SU-DHL-6 (cell line): ENCODE data around the gene IFI27.
A peak's percentile ranks its signal among the peaks of the same experiment; 100 is the strongest.

Experiments
- H2AFZ ChIP-seq: fragments of 200-600 bp; sonication (generic); 2 replicates; pipeline ENCODE4 v1.6.1; 2014; ENCODE audit warnings: low read depth, mild to moderate bottlenecking, moderate library complexity, mixed read lengths, antibody characterized with exemption, low read length; ENCODE audit not compliant: severe bottlenecking
- H3F3A ChIP-seq: fragments of 200-600 bp; shearing (Covaris generic); 2 replicates; pipeline ENCODE4 v1.6.0; 2016; ENCODE audit warnings: antibody characterized with exemption, mild to moderate bottlenecking; ENCODE audit not compliant: insufficient read depth
- H3K27ac ChIP-seq: fragments of 200-600 bp; sonication (generic); 2 replicates; pipeline ENCODE4 v1.5.1; 2016; ENCODE audit warnings: low read depth, mild to moderate bottlenecking, low read length, moderate library complexity, mixed read lengths
- H3K27me3 ChIP-seq: fragments of 200-600 bp; sonication (generic), shearing (Covaris generic); 2 replicates; pipeline ENCODE4 v1.6.0; 2014; ENCODE audit warnings: mild to moderate bottlenecking, low read length
- H3K36me3 ChIP-seq: fragments of 200-600 bp; sonication (generic); 2 replicates; pipeline ENCODE4 v1.6.1; 2014; ENCODE audit warnings: mild to moderate bottlenecking, low read length, mixed read lengths
- H3K4me2 ChIP-seq: fragments of 300-600, 200-600 bp; shearing (Covaris generic), sonication (generic); 2 replicates; pipeline ENCODE4 v1.6.0; 2014; ENCODE audit warnings: low read length, low read depth, mild to moderate bottlenecking; ENCODE audit not compliant: poor library complexity, severe bottlenecking
- H3K4me3 ChIP-seq: fragments of 200-600 bp; sonication (generic); 2 replicates; pipeline ENCODE4 v1.5.1; 2014; ENCODE audit warnings: antibody characterized with exemption, low read length, mild to moderate bottlenecking, mixed read lengths; ENCODE audit not compliant: insufficient read depth, poor library complexity, severe bottlenecking
- H3K79me2 ChIP-seq: fragments of 200-600 bp; sonication (generic); 2 replicates; pipeline ENCODE4 v1.6.1; 2014; ENCODE audit warnings: mild to moderate bottlenecking, low read length, moderate library complexity; ENCODE audit not compliant: insufficient read depth
- H3K9ac ChIP-seq: fragments of 200-600 bp; sonication (generic); 2 replicates; pipeline ENCODE4 v1.7.0; 2014; ENCODE audit warnings: mild to moderate bottlenecking, low read length
- H3K9me2 ChIP-seq: fragments of 200-600 bp; sonication (generic); replicated peaks from 2 replicates; pipeline ENCODE4 v1.6.1; 2014; ENCODE audit warnings: low read length; ENCODE audit not compliant: insufficient read depth
- H3K9me3 ChIP-seq: fragments of 200-600 bp; sonication (generic); 2 replicates; pipeline ENCODE4 v1.6.1; 2014; ENCODE audit warnings: low read length, mixed read lengths; ENCODE audit not compliant: insufficient read depth
- H4K20me1 ChIP-seq: fragments of 200-600 bp; sonication (generic); 2 replicates; pipeline ENCODE4 v1.6.1; 2014; ENCODE audit warnings: low read depth, mild to moderate bottlenecking, antibody characterized with exemption, low read length, moderate library complexity, mixed read lengths
- CTCF ChIP-seq: fragments of 200-600 bp; sonication (generic); IDR thresholded peaks from one replicate; pipeline ENCODE4 v1.5.1; 2017; ENCODE audit warnings: antibody characterized with exemption, mild to moderate bottlenecking, low read length, moderate library complexity; ENCODE audit not compliant: insufficient read depth, poor library complexity, severe bottlenecking
- EZH2phosphoT487 ChIP-seq: fragments of 200-600 bp; sonication (generic), shearing (Covaris generic); conservative IDR thresholded peaks from 2 replicates; pipeline ENCODE4 v1.6.1; 2018; ENCODE audit warnings: mild to moderate bottlenecking, antibody characterized with exemption, low read length, moderate library complexity, mixed read lengths

The IFI27 gene

GRCh38 chr14:94129758-94130414, 19.4 kb downstream of the IFI27 start:
- Histone ChIP-seq H3K36me3 (no peaks in the 10 kb centered on the region), H3F3A (no peaks in the 10 kb centered on the region), H3K9me3 (no peaks in the 10 kb centered on the region), H3K4me2 (peak overlapping the region; percentile 99), H3K9me2 (no peaks in the 10 kb centered on the region), H4K20me1 (no peaks in the 10 kb centered on the region), H2AFZ (peak overlapping the region; percentile 99), H3K79me2 (no peaks in the 10 kb centered on the region), H3K9ac (peak overlapping the region; percentile 66), H3K27me3 (no peaks in the 10 kb centered on the region), H3K27ac (no peak overlapping the region), H3K4me3 (peak overlapping the region; percentile 83)
- no peak for TF ChIP-seq CTCF

- H4K20me1 ChIP-seq = no peaks in the 10 kb centered on the region
- no peaks in the 10 kb centered on the region for H3F3A ChIP-seq
- H3K27ac ChIP-seq = no peak overlapping the region
- no peaks in the 10 kb centered on the region for H3K9me3 ChIP-seq
- no peak overlapping the region for H3K4me3 ChIP-seq
- H3K9me2 ChIP-seq = no peaks in the 10 kb centered on the region
- TF ChIP-seq EZH2phosphoT487 (no peak), CTCF (peak; percentile 78)
- no peaks in the 10 kb centered on the region for H3K36me3 ChIP-seq
- no peak overlapping the region for H3K9ac ChIP-seq
- no peak overlapping the region for H2AFZ ChIP-seq
- H3K27me3 ChIP-seq = no peaks in the 10 kb centered on the region
- H3K4me2 ChIP-seq = no peak overlapping the region
- H3K79me2 ChIP-seq = no peaks in the 10 kb centered on the region
These were observed 21.9 kb downstream of the IFI27 start for GRCh38 chr14:94132285-94132887.

- Histone ChIP-seq H3K27ac (no peak overlapping the region), H4K20me1 (no peaks in the 10 kb centered on the region), H2AFZ (no peak overlapping the region), H3K27me3 (no peaks in the 10 kb centered on the region), H3K36me3 (no peaks in the 10 kb centered on the region), H3K9ac (no peak overlapping the region), H3K4me2 (no peak overlapping the region), H3K79me2 (no peaks in the 10 kb centered on the region), H3K9me2 (no peaks in the 10 kb centered on the region), H3K4me3 (no peak overlapping the region), H3F3A (no peaks in the 10 kb centered on the region), H3K9me3 (no peaks in the 10 kb centered on the region)
- TF ChIP-seq CTCF (no peak), EZH2phosphoT487 (no peak)
These were observed 24.9 kb downstream of the IFI27 start for GRCh38 chr14:94135476-94135875.
